ENCODE results near the gene PIGC.

GRCh38 chr1:172486805-172487454, 43.1 kb upstream of the PIGC start:
- TF ChIP-seq POLR2A (IDR thresholded peaks at IDR 0.05; ENCODE audit: low read depth, low read length) (no peak), TAF1 (IDR thresholded peaks at IDR 0.05; ENCODE audit: low read depth, low read length) (no peak), POLR2AphosphoS5 (IDR thresholded peaks at IDR 0.05; ENCODE audit: low read depth, low read length) (no peak), PAX5 (IDR thresholded peaks at IDR 0.05; ENCODE audit: insufficient read depth, low read length, severe bottlenecking) (no peak), SPI1 (IDR thresholded peaks at IDR 0.05; ENCODE audit: low read depth, low read length) (no peak)
